HG02885 (cell line): ENCODE results near the gene EEFSEC.

Experiments
- ATAC-seq: cut with Tn5 transposase; IDR thresholded peaks from one replicate; pipeline ENCODE4 v1.9.1; 2021; ENCODE audit warnings: mild to moderate bottlenecking; ENCODE audit not compliant: unreplicated experiment, poor library complexity

The EEFSEC gene

DNA sequence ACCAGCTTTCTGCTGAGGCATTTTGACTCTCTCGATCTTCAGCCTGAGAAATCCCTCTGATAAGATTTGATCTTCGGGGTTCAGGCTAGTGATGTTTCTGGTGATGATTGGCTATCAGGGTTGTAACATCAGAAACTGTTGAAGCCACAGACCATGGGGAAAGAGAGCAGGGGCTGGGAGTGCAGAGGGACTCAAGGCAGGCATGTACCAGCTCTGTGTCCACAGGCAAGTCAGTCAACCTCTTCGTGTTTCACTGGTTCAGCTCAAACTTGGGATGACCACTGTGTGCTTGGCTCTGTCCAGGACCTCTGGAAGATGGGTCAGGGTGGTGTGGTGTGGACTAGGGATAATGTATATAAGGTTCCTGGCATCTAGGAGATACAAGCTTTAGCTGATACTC, 116.5 kb downstream of the EEFSEC start:
- no peak for ATAC-seq

DNA sequence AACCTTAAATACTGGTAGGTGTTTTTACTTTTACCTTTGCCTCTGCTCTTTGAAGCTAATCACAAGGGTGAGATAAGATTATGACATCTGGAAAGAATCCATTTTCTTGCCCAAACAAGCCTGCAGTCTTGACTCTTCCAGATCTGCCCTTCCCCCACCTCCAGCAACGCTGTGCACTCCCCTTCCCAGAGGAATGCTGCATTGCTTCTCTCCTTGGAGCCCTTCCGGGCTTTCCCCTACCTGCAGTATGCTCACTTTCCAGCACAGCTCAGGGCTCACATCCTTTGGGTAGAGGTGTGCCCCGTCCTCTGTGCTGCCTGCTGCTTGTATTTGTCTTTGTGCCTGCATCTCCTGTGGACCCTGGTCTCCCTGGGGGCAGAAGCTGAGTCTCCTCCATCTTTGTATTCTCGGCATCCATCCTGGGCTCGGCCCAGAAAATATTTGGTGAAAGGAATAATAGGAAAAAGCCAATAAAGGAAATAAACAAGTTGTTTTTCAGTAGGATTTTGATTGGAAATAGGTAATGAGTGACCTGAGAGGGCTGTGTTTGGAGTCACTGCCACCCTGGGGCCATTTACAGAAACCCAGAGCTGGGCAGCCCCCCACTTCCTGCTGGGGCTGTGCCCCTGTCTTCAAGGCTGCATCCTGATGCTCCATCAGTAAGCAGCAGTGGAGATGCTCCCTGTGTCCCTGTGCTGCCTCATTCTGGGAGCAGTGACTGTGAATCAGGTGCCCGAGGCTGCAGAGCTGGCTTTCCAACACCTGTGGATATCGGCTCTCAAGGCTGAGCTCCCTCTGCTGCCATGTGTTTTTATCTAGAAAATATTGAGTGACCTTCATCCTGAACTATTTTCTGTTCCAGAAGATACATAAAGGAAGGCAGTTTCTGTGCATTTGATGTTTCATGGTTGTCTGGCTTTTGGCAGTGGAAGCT, 117.5 kb downstream of the EEFSEC start:
- ATAC-seq: no peak

DNA sequence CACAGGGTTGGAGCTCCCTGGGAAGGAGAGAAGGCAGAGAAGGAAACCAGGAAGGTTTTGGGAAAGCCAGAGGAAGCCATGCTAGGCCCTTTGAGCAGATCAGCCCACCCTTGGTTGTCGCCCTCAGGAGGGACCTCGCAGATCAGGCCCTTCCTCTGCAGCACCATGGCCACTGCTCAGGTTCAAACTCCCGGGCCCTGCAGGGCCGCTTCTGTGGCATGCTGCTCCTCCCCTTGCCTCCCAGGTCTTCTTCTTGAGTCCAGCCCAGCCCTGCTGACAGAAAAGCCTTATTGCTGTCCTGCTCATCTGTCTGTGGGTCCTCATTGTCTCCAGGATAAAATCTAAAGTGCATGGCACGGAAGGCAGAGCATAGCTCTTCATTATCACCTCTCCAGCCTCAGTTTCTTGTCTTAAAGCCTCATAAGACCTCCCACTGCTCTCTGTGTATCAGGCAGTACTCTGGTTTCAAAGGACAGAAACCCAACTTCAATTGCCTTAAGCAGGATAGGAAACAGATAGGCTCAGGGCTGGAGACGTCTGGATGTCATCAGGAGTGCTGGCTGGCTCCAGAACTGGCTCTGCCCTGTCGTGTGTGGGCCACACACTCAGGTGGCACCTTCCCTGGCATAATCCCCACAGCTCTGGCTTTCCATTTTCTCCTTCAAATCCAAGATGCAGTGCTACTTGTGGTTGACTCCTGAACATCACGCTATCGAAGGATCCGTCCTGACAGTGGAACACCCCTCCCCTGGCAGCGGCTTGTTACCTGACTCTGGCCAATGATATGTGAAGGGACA, 118.5 kb downstream of the EEFSEC start:
- no peak for ATAC-seq

DNA sequence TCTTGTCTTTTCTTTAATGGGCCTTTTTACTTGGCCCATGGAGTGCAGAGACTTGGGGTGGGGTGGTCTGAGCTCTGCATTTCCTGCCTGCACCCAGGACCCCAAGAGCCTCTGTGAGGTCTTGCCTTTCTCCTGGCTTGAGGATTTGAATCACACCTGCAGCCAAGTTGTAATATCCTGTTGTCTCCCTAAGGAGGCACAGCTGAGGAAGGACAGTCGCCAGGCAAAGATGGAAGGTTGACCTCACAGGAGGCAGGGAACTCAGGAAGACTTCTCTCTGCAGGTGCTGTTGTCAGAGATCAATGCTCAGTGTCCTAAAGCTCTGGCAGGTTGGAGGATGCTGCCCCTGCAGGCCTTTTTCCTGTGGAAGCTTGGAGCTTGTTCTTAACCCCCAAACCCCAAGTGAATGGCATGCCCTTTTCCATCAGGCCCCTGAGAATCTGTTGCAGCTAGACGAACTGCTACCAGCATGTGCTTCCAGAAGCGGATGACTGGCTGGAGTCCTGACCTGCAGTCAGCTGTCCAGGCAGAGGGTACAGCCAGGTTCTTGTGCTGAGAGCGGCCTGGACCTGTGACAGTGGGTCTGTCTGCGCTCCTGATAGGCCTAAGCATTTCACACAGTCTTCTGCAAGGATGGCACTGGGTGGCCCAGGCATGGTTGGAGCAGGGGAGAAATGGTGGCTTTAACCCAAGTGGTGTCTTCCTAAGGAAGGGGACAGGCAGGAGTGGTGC, 120.0 kb downstream of the EEFSEC start:
- ATAC-seq: no peak

DNA sequence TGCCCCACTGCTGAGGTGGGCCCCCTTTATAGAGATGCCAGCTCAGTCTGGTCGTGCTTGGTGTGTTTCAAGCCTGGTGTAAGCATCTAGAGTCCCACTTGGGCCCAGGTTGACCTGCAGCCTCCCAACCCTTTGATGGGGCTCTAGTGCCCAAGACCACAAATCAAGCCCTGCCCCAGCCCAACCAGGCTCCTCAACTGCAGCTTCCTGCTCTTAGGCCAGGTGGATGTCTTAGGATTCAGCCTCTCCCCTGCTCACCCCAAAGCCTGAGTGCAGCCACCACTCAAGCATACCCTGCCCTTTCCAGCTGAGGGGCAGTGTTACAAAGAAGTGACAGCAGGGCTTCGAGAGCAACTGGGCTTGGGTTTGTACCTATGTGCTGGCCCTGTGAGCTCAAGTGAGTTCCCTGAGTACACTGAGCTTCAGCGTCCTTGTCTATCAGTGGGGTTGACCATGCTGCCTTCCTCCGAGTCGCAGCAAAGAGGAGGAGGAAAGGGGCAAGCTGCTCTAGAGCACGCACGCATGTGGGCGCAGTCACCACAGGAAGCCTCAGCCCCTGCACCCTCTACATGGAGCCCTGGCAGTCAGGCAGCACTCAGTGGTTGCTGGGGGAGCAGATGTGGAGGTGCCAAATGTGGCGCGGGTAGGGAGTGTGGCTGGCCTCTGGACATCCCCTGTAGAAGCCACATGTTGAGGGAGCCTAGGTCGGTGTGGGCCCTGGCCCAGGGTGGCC, 120.7 kb downstream of the EEFSEC start:
- ATAC-seq: no peak

DNA sequence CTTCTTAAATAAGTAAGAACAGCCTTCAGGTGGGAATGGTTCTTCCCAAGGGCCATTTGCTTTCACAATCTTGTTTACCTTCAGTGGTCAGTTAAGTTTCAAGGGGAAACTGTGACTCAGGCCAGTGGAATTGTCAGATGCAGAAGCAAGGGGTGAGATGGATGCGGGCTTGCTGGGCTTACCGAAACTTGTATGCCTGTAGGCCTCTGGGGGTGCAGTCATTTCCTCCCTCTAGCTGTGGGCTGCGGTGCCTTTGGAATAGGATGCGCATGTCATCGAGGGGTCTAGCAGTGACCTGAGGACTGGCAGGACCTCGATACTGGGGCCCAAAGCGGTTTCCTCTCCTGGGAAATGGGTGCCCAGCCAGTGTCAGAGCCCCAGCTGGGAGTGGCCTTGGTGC, 121.6 kb downstream of the EEFSEC start:
- no peak for ATAC-seq

DNA sequence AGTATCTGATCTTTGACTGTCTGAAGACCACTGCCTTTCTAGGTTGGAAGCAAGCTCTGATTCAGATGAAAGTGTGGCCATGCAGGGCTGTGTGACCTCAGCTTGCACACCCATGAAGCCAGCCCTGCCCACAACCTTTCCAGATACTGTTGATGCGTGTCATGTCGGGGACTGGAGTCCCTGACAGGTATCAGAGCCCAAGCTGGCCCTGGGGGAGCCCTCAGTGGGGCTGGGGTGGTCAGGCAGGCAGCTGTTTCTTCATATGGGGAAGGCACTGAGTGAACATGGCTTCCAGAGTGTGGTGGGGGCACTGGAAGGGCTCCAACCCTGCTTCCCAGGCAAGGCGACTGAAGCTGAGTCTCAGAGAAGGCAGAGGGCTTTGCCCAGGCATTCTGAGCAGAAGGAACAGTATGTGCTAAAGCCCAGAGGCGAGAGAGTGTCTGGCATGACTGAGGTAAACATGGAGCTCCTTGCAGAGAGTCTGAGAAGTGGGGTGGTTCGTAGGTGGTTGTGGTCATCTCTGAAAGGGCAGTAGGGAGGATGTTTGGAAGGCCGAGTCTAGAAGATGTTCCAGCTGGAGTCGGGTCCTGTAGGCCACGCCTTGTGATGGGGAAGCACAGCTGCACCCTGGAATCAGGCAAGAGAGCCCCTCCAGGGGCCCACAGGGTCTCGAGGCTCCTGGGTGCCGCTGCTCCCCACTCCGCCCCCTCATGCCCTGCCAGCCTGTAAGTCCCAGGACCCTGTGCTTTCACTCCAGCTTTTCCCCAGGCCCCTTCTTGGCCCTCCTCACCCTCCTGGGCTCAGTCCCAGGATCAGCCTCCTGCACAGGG, 122.2 kb downstream of the EEFSEC start:
- no peak for ATAC-seq

DNA sequence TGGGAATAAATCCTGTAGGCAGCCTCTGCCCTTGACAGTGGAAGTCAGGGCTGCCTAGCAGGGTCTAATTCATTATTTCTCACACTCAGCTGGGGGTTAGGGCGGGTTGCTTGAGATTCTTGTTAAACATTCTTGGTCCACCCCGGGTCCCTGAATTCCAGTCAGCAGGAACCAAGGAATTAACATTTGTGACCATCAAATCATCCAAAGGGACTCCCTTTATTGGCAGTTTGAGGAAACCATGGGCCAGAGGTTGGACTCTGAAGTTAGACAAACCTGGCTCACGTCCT, 122.8 kb downstream of the EEFSEC start:
- ATAC-seq: no peak

DNA sequence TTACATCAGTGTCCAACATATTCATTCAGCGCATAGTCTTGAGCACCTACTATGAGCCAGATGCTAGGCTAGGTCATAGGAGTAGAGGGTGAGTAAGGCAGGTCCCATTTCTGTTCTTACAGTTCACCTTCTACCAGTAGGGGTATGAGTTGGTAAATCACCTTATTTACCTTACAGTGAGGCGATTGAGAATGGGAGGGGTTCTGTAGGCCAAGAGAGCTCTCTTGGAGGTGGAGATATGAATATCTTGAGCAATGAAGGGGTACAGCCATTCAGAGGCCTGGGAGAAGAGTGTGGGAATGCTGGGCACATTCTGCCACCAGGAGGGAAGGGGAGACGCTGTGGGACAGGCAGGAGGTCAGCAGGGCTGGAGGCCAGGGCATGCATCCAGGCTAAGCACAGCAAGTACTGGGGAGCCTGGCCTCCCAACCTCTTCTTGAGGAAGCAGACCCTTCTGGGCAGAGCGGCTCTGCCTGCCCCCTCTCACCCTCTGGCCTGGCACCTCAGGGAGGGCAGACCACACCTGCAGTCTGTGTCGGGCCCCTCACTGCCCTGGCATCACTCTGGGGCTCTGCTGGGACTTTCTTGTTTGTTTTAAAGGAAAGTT, 123.4 kb downstream of the EEFSEC start:
- ATAC-seq: no peak

DNA sequence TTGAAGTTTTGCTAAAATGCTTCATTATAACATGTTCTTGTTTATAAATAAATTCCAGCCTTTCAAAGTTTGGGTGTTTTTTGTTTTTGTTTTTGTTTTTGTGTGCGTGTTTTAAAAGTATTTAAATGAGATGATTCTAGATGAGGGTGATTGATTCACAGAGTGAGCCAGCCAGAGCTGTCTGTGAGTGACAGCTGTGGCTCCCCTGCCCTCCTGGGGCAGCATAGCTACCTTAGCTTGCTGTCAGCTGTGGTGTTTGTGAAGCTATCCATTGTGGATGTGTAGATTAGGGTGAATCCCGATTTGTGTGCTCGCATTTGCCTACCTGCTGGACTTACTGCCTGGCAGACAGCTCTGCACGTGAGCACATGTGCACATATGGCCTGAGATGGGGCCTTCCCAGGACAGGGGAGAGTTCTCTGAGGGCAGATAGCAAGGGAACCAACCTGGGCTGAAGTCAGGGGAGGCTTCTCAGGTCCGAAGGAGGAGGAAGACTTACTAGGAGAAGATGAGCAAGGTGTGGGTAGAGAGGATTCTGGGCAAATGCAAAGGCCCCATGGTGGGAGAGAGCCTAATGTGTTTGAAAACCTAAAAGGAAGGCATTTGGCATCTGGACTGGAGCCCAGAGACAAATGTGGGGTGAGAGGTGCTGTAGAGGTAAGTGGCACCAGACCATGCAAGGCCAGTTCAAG, 124.2 kb downstream of the EEFSEC start:
- ATAC-seq: no peak

DNA sequence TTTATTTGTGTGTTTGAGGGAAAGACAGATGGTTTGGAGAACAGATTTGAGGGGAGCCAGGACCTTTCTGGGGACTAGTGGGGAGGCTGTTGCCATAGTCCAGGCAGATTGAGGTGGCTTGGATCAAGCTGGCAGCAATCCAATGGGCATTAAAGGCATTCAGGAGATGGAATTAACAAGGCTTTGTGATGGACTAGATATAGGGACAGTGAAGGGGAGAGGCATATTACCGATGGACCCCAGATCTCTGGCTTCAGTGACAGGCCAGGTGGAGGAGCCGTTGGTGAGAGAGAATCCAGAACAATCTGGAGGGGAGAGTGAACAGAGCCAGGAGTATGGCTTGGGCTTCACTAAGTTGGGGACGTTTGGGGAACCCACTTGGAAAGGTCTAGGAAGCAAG, 124.8 kb downstream of the EEFSEC start:
- no peak for ATAC-seq

DNA sequence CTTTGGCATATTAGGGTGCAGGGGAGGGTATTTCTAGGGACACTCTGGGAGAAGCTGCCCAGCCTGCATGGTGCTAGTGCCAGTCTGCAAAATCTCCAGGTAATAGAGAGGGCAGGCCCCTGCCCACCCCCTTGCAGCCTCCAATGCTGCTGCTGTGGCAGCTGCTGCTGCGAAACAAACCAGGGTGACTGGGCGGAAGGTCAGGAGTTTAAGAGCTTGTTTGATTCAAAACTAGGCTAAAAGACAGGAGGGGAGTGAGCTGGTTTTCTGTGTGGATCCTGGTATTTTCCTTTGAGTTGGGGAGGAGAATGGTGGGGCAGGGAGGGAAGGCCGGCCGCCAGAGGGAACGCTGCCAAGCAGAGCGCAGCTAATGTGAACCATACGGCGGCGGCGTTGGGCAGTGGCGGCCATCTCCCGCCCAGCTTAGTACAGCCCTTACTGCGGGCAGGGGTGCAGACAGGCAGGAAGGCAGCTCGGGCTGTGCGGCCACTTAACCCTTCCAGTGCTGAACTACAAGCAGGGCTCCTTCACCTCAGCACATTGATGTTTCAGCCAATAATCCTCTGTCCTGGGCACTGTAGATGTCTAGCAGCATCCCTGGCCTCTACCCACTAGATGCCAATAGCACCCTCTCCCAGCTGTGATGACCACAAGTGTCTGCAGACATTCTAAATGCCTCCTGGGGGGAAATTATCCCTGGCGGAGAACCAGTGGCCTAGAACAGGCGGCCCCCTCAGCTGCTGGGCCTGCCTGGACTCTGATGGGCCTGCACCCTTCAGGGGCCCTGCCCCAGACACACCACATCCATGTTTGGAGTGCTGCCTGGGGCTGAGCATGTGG, 125.7 kb downstream of the EEFSEC start:
- no peak for ATAC-seq

DNA sequence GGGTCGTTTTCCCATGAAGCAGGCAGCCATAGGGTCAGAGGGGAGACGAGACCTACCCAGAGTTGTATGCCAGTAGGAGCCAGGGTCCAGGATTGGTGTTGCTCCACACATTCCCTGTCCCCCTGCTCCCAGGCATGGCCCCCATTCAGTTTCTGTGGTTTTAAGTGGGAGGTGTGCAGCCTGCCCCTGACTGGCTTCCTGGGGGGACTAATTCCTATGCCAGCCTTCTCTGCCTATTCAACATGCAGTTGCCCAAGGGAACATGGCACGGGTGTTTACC, 126.3 kb downstream of the EEFSEC start:
- ATAC-seq: no peak

DNA sequence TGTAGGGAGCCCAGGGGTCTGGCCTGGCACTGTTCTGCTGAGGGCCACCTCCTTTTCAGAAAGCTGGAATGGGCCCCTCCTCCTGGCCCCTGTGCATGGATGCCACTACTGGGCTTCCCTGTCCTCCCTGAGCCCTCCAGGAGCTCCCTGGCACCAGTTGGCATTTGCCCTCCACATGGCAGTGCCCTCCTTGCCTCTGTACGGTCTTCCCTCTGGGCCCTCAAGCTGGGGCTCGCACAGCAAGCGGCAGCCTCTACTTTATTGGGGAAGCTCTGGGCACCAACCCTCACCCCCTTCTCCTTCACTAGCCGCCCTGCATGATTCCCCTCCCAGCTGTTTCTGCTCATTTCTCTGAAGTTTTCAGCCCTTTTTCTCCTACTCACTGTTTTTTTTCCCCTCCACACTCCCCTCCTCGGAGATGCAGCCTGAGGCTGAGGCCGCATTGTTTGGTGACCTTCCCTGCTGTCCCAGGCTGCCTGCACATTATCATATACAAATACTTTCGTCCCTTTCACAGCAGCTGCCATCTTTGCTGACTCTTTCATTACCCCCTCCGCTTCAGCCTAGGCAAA, 127.3 kb downstream of the EEFSEC start:
- ATAC-seq: no peak

DNA sequence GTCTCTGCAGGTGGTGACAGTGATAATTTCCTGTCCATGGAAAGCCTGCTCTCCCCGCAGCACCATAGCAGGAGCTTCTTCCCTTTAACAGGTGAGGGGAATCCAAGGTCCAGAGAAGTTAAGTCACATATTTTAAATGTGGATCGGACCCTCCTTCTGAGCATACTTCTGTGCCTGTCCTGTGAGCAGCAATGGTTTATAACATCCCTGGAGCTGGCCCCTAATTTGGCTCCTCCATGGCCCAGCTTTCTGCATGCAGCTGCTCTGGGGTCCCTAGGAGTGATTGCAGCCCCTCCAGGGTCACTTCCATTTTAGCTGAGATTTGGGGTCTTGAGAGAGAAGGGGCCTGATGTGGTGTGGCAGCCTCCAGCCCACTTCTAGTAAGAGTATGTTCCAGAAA, 127.8 kb downstream of the EEFSEC start:
- ATAC-seq: no peak

DNA sequence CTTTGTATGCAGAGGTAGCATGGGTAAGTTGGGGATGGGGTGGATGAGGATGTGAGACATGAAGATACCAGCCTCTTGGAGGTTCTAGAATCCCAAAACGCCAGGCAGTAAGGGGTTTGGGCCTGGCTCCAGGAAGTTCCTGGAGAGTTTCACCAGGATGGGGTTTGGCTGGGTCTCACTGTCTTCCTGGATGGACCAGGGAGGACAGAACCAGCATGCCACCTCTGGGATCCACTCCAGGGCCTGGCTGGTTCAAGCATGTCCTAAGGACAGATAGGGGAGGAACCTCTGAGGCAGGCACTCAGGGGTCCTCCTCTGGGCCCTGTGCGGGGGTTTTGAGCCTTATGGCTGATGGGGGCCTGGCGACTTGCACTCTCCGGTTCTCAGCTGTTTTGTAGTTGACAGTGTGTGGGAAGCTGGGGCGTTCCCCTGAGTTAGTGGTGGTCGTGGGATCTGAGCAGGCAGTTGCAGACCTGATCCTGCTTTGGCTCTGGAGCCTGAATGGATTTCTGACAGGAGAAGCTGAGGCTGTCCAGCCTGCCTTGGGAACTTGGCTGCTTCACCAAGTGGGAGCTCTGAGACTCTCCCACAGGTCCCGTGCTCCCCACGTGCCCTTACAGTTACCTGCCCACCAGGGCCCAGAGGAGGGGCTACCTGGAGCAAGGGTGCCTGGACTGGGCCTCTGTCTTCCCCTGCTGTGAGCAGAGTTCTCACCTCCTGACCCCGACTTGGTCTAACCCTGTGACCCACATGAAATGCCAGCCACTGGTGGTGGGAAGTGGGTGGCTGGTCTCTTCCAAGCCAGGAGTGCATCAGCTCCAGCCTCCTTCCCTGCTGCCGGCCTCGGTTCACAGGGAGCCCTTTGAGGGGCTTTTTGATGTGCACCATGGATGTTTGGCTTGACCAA, 128.4 kb downstream of the EEFSEC start:
- no peak for ATAC-seq
